D721Med (cell line): ENCODE measurements around the gene DYNC1I1.

Source experiments
- DNase-seq: peaks from one replicate; pipeline ENCODE4 v3.0.0; 2011; ENCODE audit warnings: low spot score; ENCODE audit not compliant: insufficient read length
- FAIRE-seq: peaks from 2 replicates; lab custom pipeline; 2011; peaks lifted over from hg19 to GRCh38; lab: Jason Lieb, UNC
- CTCF ChIP-seq: IDR thresholded peaks from 2 replicates; pipeline ENCODE4 v1.5.1; 2012; ENCODE audit warnings: mild to moderate bottlenecking, control low read depth; ENCODE audit not compliant: insufficient read depth; ENCODE audit errors: missing control alignments

DYNC1I1 gene

GRCh38 chr7:95802270-95802669, 29.9 kb downstream of the DYNC1I1 start:
- no peak for FAIRE-seq
- no peak for TF ChIP-seq CTCF
- no peak for DNase-seq

- DNase-seq, result no peak
- FAIRE-seq, result no peak
- no peak for TF ChIP-seq CTCF
Observed at GRCh38 chr7:95804052-95804451, 31.7 kb downstream of the DYNC1I1 start.

- FAIRE-seq, result no peak
- TF ChIP-seq CTCF, result no peak
Observed at GRCh38 chr7:95805909-95806308, 33.6 kb downstream of the DYNC1I1 start.

GRCh38 chr7:95808396-95808795, 36.0 kb downstream of the DYNC1I1 start:
- no peak for TF ChIP-seq CTCF
- DNase-seq (no peak), FAIRE-seq (no peak)

More at GRCh38 chr7:95805909-95806308, 33.6 kb downstream of the DYNC1I1 start:
- DNase-seq, result no peak

GRCh38 chr7:95811846-95812445, 39.6 kb downstream of the DYNC1I1 start:
- TF ChIP-seq CTCF, result no peak
- no peak for FAIRE-seq
- DNase-seq, result no peak

GRCh38 chr7:95814721-95815120, 42.4 kb downstream of the DYNC1I1 start:
- TF ChIP-seq CTCF, result no peak
- no peak for FAIRE-seq
- no peak for DNase-seq

GRCh38 chr7:95817866-95818640, 45.7 kb downstream of the DYNC1I1 start:
- TF ChIP-seq CTCF, result no peak
- FAIRE-seq (no peak), DNase-seq (no peak)
